ENCODE data around the gene TAOK2.
A peak's percentile ranks its signal among the peaks of the same experiment; 100 is the strongest.
"Not testable (repeated sequence)": the region's sequence is repeated elsewhere in the genome, so short reads cannot be mapped to it uniquely, and the experiment has no call there.

Gene TAOK2

GRCh38 chr16:30004811-30005242, 31.2 kb downstream of the TAOK2 start:
- peak; percentile 59 for DNase-seq

- peak; percentile 45 for DNase-seq
These were observed 31.9 kb downstream of the TAOK2 start for GRCh38 chr16:30005341-30006094.

GRCh38 chr16:30006095-30006473, 32.4 kb downstream of the TAOK2 start:
- DNase-seq: no peak

GRCh38 chr16:30006659-30007377, 33.1 kb downstream of the TAOK2 start:
- no peak for DNase-seq

- no peak for DNase-seq
These were observed 33.8 kb downstream of the TAOK2 start for GRCh38 chr16:30007378-30007895.

- no peak for DNase-seq
These were observed 35.6 kb downstream of the TAOK2 start for GRCh38 chr16:30009085-30009862.

- DNase-seq: no peak
These were observed 36.5 kb downstream of the TAOK2 start for GRCh38 chr16:30009990-30010843.

GRCh38 chr16:30010844-30011713, 37.4 kb downstream of the TAOK2 start, which contains the start of gene DOC2A:
Gene DOC2A, minus strand, starts transcription at chr16:30011027. Its CDS starts 805 bp downstream, at chr16:30010222.
- DNase-seq: peak; percentile 86

GRCh38 chr16:30011714-30012504, 38.2 kb downstream of the TAOK2 start:
- no peak for DNase-seq

- not testable (repeated sequence) for DNase-seq
These were observed 38.9 kb downstream of the TAOK2 start for GRCh38 chr16:30012598-30012997.

GRCh38 chr16:30015450-30015849, 41.8 kb downstream of the TAOK2 start:
- DNase-seq: not testable (repeated sequence)

GRCh38 chr16:30016555-30017276, 43.0 kb downstream of the TAOK2 start:
- no peak for DNase-seq

GRCh38 chr16:30017277-30017656, 43.6 kb downstream of the TAOK2 start:
- DNase-seq: no peak

GRCh38 chr16:30017937-30018336, 44.3 kb downstream of the TAOK2 start:
- DNase-seq: not testable (repeated sequence)

GRCh38 chr16:30018731-30019158, 45.1 kb downstream of the TAOK2 start:
- DNase-seq: peak; percentile 31

- no peak for DNase-seq
These were observed 49.2 kb downstream of the TAOK2 start, which contains the start of gene C16orf92 for GRCh38 chr16:30022887-30023286. Gene C16orf92, plus strand, starts transcription at chr16:30023198. Its CDS starts 143 bp downstream, at chr16:30023341.

GRCh38 chr16:30023586-30023985, 49.9 kb downstream of the TAOK2 start:
- DNase-seq: no peak

GRCh38 chr16:30024451-30024850, 50.8 kb downstream of the TAOK2 start:
- no peak for DNase-seq

- DNase-seq: no peak
These were observed 51.5 kb downstream of the TAOK2 start for GRCh38 chr16:30025156-30025555.
